HG03439 (cell line): Measurements from ENCODE around the gene UMAD1.

Experiments used
- ATAC-seq: cut with Tn5 transposase; IDR thresholded peaks from one replicate; pipeline ENCODE4 v1.9.1; 2021; ENCODE audit warnings: mild to moderate bottlenecking, moderate library complexity; ENCODE audit not compliant: unreplicated experiment

UMAD1 gene

GRCh38 chr7:7917593-7917992 is 277.0 kb downstream of the UMAD1 start:
- no peak for ATAC-seq

DNA sequence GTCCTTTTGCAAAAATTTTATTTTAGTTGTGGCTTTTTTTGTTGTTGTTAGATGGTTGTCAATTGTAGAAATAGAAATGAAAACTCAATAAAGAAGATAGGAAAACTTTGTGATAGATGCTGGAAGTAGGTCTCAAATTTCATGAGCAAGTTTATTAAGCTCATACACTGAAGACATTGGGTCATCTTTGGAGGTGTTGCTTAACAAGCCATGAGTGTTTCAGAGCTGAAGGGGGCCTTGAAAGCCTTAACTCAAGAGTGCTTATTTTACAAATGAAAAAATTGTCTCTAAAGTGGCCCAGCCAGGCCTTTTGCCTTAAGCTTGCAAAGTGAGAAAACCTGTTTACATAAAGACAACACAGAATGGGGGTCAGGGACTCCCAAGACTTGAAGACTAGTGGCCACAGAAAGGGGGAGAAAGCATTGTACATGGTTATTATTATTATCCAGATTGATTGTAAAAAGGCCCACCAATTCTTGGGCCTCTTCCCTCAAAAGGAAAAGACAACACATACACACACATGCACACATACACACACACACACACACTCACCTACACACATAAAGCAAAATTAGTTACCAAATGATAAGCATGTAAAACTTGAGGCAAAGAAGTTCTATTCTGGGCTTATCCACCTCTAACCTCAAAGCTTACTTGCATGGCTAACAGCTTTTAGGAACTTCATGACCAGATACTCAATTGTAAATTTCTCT is 278.3 kb downstream of the UMAD1 start:
- ATAC-seq: no peak

GRCh38 chr7:7919449-7919945 is 278.9 kb downstream of the UMAD1 start:
- ATAC-seq: no peak

DNA sequence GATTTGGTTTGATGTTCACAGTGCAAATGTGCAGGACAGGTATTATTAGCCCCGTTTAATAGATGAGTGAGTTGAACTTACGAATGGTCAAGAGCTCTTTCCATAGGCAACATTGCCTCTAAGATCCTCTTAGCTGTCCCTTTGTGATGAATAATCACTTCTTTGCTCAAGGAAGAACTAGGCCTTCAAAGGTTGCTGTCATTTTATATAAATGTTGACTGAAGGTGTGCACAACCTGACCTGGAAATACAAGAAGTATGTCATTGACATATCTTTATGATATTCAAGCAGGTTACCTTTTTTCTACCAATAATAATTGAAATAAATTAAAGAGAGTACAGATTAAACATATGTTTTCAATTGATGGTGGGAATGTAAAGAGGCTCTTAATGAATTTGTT is 279.5 kb downstream of the UMAD1 start:
- no peak for ATAC-seq

DNA sequence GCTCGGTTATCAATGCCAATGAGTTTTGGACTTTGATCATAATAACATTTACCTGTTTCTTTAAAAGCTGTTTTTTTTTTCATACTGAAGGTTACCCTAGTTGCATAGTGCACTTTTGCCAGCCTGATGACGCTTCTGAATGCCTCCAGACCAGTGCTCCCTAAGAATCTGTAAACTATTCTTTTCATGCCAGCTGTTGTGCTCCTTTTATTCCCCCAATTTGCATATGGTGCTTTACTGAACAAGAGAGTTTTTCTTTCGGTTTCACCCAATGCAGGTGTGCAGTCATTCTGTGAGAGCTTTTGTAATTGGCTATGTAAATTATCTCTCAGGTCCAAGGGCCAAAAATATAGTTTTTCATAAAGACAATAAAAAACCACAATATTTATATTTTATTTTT is 279.9 kb downstream of the UMAD1 start:
- peak; percentile 93 for ATAC-seq

DNA sequence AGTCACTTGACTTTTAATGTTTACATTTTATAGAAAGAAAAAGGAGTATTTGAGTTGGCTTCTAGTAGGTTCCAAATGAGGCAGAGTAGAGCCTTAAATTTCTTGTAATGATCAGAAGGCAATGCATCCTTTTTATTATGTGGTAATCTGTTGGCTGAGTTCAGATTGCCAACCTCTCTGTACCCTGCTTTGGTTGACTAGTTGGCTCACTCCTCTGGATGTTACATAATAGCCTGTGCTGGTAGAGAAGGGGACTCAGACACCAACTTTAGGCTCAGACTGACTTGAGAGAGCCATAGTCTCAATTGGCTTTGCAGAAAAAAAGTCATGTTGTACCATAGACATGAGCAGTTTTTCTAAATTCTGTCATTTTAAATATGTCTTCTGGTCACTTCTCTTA is 281.3 kb downstream of the UMAD1 start:
- ATAC-seq: no peak

- ATAC-seq: no peak
Observed at GRCh38 chr7:7922684-7923385, 282.3 kb downstream of the UMAD1 start.

- ATAC-seq: no peak
Observed at GRCh38 chr7:7923818-7924217, 283.3 kb downstream of the UMAD1 start.

DNA sequence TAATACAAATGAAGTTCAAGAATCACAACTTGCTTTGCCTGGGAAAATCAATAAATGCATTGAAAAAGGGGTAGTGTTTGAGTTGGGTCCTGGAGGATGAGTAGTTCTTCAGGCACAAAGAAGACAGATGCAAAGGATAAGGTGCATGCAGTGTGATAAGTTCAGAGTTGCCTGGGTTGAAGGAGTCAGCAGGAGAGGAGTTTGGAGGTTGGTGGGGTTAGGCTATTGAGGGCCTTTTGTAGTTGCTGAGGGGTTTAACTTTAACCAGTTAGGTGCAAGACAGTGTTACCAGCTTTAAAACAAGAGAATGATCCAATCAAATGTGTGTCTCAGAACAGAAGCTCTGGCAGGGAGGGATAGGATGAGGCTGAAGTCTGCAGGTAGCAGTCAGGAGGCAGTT is 283.8 kb downstream of the UMAD1 start:
- ATAC-seq: no peak
